PC-3 (cell line): ENCODE data around the gene NXPH2. TPM values are rescaled to one million over a fixed set of nuclear protein-coding genes. Genes with fewer than 3 reads are reported as not detected.

Experiments used
- ATAC-seq: fragments of 200-7000 bp; cut with Tn5 transposase; 2 replicates; pipeline ENCODE4 v1.9.1; 2020; ENCODE audit warnings: mild to moderate bottlenecking, moderate library complexity
- BruUV-seq: library from RNA; stranded (reverse); fragments of 400-500 nt; replicated peaks from 2 replicates; lab custom pipeline; 2021; lab: Mats Ljungman, UMichigan
- CTCF ChIA-PET: fragments of 300-600 bp; sonication (Branson Sonifier 250); formaldehyde crosslinking; loops from one replicate; lab custom pipeline; 2022; ENCODE audit warnings: antibody characterized with exemption; lab: Charles Lee
- POLR2A ChIA-PET: fragments of 300-600 bp; sonication (Branson Sonifier 250); formaldehyde crosslinking; loops from one replicate; lab custom pipeline; 2022; ENCODE audit warnings: antibody characterized with exemption; ENCODE audit not compliant: unreplicated experiment; lab: Charles Lee
- DNase-seq: peaks from one replicate; pipeline ENCODE4 v3.0.0-alpha.2; 2015
- H2AFZ ChIP-seq: fragments of 300-600 bp; sonication (generic); 2 replicates; pipeline ENCODE4 v1.6.0; 2016; ENCODE audit warnings: antibody characterized with exemption, low read length
- H3F3A ChIP-seq: fragments of 300-600 bp; sonication (generic); one replicate; pipeline ENCODE4 v1.6.0; 2017; ENCODE audit warnings: antibody characterized with exemption, low read length, control low read depth, mild to moderate bottlenecking; ENCODE audit not compliant: unreplicated experiment
- H3K27ac ChIP-seq: fragments of 300-600 bp; sonication (generic); 2 replicates; pipeline ENCODE4 v1.5.1; 2016; ENCODE audit warnings: mild to moderate bottlenecking, low read length
- H3K27me3 ChIP-seq: fragments of 300-600 bp; sonication (generic); 2 replicates; pipeline ENCODE4 v1.6.1; 2016; ENCODE audit warnings: low read length, mixed read lengths
- H3K36me3 ChIP-seq: fragments of 300-600 bp; sonication (generic); 2 replicates; pipeline ENCODE4 v1.6.1; 2016; ENCODE audit warnings: low read depth, mixed run types, low read length, mixed read lengths
- H3K4me1 ChIP-seq: fragments of 300-600 bp; sonication (generic); 2 replicates; pipeline ENCODE4 v1.5.1; 2016; ENCODE audit warnings: low read length; ENCODE audit not compliant: insufficient read depth
- H3K4me2 ChIP-seq: fragments of 300-600 bp; sonication (generic); 2 replicates; pipeline ENCODE4 v1.6.0; 2016; ENCODE audit warnings: low read length
- H3K4me3 ChIP-seq: fragments of 300-600 bp; sonication (generic); 2 replicates; pipeline ENCODE4 v1.5.1; 2016; ENCODE audit warnings: mild to moderate bottlenecking, low read length, mixed read lengths
- H3K79me2 ChIP-seq: fragments of 300-600 bp; sonication (generic); 2 replicates; pipeline ENCODE4 v1.6.1; 2017; ENCODE audit warnings: low read length, mixed read lengths
- H3K9ac ChIP-seq: fragments of 300-600 bp; sonication (generic); 2 replicates; pipeline ENCODE4 v1.6.0; 2016; ENCODE audit warnings: mild to moderate bottlenecking, low read length
- H3K9me2 ChIP-seq: fragments of 300-600 bp; sonication (generic); replicated peaks from 2 replicates; pipeline ENCODE4 v1.6.1; 2016; ENCODE audit warnings: mixed run types, low read length, mixed read lengths
- H3K9me3 ChIP-seq: fragments of 300-600 bp; sonication (generic); 2 replicates; pipeline ENCODE4 v1.6.1; 2016; ENCODE audit warnings: low read length, mixed read lengths
- H4K20me1 ChIP-seq: fragments of 300-600 bp; sonication (generic); 2 replicates; pipeline ENCODE4 v1.6.1; 2016; ENCODE audit warnings: low read length, mixed read lengths
- CTCF ChIP-seq: fragments of 300-600 bp; sonication (generic); conservative IDR thresholded peaks from 2 replicates; pipeline ENCODE4 v1.5.1; 2017; ENCODE audit warnings: antibody characterized with exemption, low read depth, mild to moderate bottlenecking, low read length
- EZH2 ChIP-seq: fragments of 300-600 bp; sonication (generic); IDR thresholded peaks from one replicate; pipeline ENCODE4 v1.6.1; 2017; ENCODE audit warnings: antibody characterized with exemption, mild to moderate bottlenecking, low read length; ENCODE audit not compliant: unreplicated experiment
- EZH2phosphoT487 ChIP-seq: fragments of 300-600 bp; sonication (generic); IDR thresholded peaks from 2 replicates; pipeline ENCODE4 v1.6.1; 2018; ENCODE audit warnings: mild to moderate bottlenecking, antibody characterized with exemption, low read length, borderline replicate concordance
- intact Hi-C: fragments of 100-400 bp; cut with micrococcal nuclease; formaldehyde crosslinking; loops from 2 replicates; pipeline ENCODE4 v1.9.0; 2023
- total RNA-seq: library from RNA; depleted of rRNA; stranded (reverse); fragments of >200 nt; gene quantifications from 2 replicates; pipeline ENCODE4 v1.2.3, GENCODE V29; 2014

The NXPH2 gene
- total RNA-seq, 1 experiment from 2014 or later: not detected

GRCh38 chr2:138711812-138712211, 68.4 kb downstream of the NXPH2 start:
- no peak overlapping the region for H3K4me2 ChIP-seq
- intact Hi-C loops: loop anchor here (10.0 kb wide), 1 partner anchor 337 kb away; no protein-coding TSS in a partner anchor
- H3K4me3 ChIP-seq: no peak overlapping the region
- no peaks in the 10 kb centered on the region for H3K9me2 ChIP-seq
- no peaks in the 10 kb centered on the region for H3F3A ChIP-seq
- no peaks in the 10 kb centered on the region for H3K27me3 ChIP-seq
- H2AFZ ChIP-seq: no peak overlapping the region
- POLR2A ChIA-PET: no interaction called here
- no peak for TF ChIP-seq EZH2phosphoT487
- TF ChIP-seq EZH2: no peak
- TF ChIP-seq CTCF: no peak
- no peaks in the 10 kb centered on the region for H4K20me1 ChIP-seq
- CTCF ChIA-PET: no interaction called here
- no peak for ATAC-seq
- no peaks in the 10 kb centered on the region for H3K9me3 ChIP-seq
- H3K36me3 ChIP-seq: no peaks in the 10 kb centered on the region
- no peak for DNase-seq
- no peak overlapping the region for H3K27ac ChIP-seq
- no TSS peak for BruUV-seq
- H3K79me2 ChIP-seq: no peaks in the 10 kb centered on the region
- H3K9ac ChIP-seq: no peak overlapping the region
- peaks cover 10% of the 10 kb centered on the region for H3K4me1 ChIP-seq

GRCh38 chr2:138708682-138709241, 71.4 kb downstream of the NXPH2 start:
- H3K27ac ChIP-seq: no peak overlapping the region
- POLR2A ChIA-PET: interaction anchor here (0.5 kb wide), 1 partner anchor 155 kb away, joined by 6 read pairs; no protein-coding TSS in a partner anchor
- no peak overlapping the region for H3K4me3 ChIP-seq
- no TSS peak for BruUV-seq
- H3K36me3 ChIP-seq: no peaks in the 10 kb centered on the region
- H3K79me2 ChIP-seq: no peaks in the 10 kb centered on the region
- H3K9me2 ChIP-seq: no peaks in the 10 kb centered on the region
- TF ChIP-seq CTCF (no peak), EZH2 (no peak), EZH2phosphoT487 (no peak)
- ATAC-seq: no peak
- H3K4me2 ChIP-seq: no peak overlapping the region
- H4K20me1 ChIP-seq: no peaks in the 10 kb centered on the region
- H3K9me3 ChIP-seq: no peaks in the 10 kb centered on the region
- no peak overlapping the region for H2AFZ ChIP-seq
- DNase-seq: no peak
- intact Hi-C loops: loop anchor here (10.0 kb wide), 1 partner anchor 804 kb away; no protein-coding TSS in a partner anchor
- no peaks in the 10 kb centered on the region for H3K27me3 ChIP-seq
- no peaks in the 10 kb centered on the region for H3F3A ChIP-seq
- peaks cover 10% of the 10 kb centered on the region for H3K4me1 ChIP-seq
- CTCF ChIA-PET: no interaction called here
- no peak overlapping the region for H3K9ac ChIP-seq

DNA sequence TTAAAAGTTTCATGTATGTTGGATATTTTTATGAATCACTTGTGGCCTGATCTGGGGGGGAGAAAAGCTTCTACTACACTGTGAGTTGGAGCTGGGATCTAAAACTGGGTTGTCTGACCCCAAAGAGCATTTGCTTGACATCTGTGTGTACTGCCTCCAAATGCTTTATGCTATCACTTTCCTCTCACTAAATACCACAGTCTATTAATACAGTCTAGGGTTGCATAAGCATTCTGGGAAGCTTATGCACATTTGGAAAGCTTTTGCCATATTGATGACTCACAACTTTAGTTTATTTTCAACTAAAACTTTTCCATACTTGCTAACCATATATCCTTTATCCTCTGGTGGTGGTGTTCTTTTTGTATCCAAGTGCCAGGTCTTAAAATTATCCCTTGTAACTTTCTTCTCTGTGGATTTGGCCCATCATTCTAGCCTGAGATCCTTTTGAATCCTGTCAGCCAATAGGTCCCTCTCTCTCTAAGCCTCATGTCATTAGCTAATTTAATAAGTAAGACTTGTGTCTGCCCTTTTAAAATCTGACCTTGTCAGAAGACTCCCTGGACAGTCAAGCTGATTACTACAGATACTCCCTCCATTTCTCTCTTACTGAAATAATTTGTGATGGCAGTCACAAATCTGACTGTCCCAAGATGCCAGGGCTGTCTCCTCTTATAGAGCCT, 72.7 kb downstream of the NXPH2 start:
- no TSS peak for BruUV-seq
- H3K9ac ChIP-seq: no peak overlapping the region
- H3K4me2 ChIP-seq: no peak overlapping the region
- H3F3A ChIP-seq: no peaks in the 10 kb centered on the region
- H3K36me3 ChIP-seq: no peaks in the 10 kb centered on the region
- no peak overlapping the region for H3K4me3 ChIP-seq
- ChIA-PET POLR2A (no interaction called here), CTCF (no interaction called here)
- ATAC-seq (peak; percentile 45; the same call in 1 of the 2 replicates), DNase-seq (peak; percentile 37)
- H2AFZ ChIP-seq: no peak overlapping the region
- H4K20me1 ChIP-seq: no peaks in the 10 kb centered on the region
- no peak for TF ChIP-seq CTCF
- no peak for TF ChIP-seq EZH2
- TF ChIP-seq EZH2phosphoT487: no peak
- no peaks in the 10 kb centered on the region for H3K9me3 ChIP-seq
- intact Hi-C loops: loop anchor here (10.0 kb wide), 1 partner anchor 803 kb away; no protein-coding TSS in a partner anchor
- peaks cover 10% of the 10 kb centered on the region for H3K4me1 ChIP-seq
- no peak overlapping the region for H3K27ac ChIP-seq
- H3K27me3 ChIP-seq: no peaks in the 10 kb centered on the region
- H3K79me2 ChIP-seq: no peaks in the 10 kb centered on the region
- H3K9me2 ChIP-seq: no peaks in the 10 kb centered on the region
